Ovary (tissue), 9 donors: ENCODE results near the gene GGCX. TPM values are rescaled to one million over a fixed set of nuclear protein-coding genes. Genes with fewer than 3 reads are reported as not detected.

Source experiments
- DNase-seq, 5 donors: peaks; one replicate each; pipeline ENCODE4 v3.0.0-alpha.2; 2019 to 2020
- H3K27ac ChIP-seq, 2 donors: fragments of 200-600 bp; one replicate each; pipeline versions ENCODE4 v1.5.1 to v1.8.0; 2019 to 2022
- H3K27me3 ChIP-seq: fragments of 200-600 bp; one replicate; pipeline ENCODE4 v1.8.0; 2022
- H3K36me3 ChIP-seq: fragments of 200-600 bp; sonication (generic); one replicate; pipeline ENCODE4 v1.5.1; 2019
- H3K4me1 ChIP-seq: one replicate; pipeline ENCODE4 v1.8.1; 2013; ENCODE audit warnings: mild to moderate bottlenecking, moderate library complexity; ENCODE audit not compliant: insufficient read depth
- H3K4me3 ChIP-seq: fragments of 200-600 bp; sonication (generic); one replicate; pipeline ENCODE4 v1.5.1; 2017
- H3K9me3 ChIP-seq, 2 donors: fragments of 200-600 bp in 1 of 2; sonication (generic) in 1 of 2; one replicate each; pipeline versions ENCODE4 v1.5.1 to v1.8.1; 2013 to 2019; ENCODE audit warnings: mild to moderate bottlenecking in 1 of 2, moderate library complexity in 1 of 2
- EP300 ChIP-seq: sonication (generic); formaldehyde crosslinking; IDR thresholded peaks from one replicate; pipeline ENCODE4 v1.6.1; 2017; ENCODE audit warnings: antibody characterized with exemption
- POLR2A ChIP-seq: fragments of 450-650 bp; IDR thresholded peaks from one replicate; pipeline ENCODE4 v1.6.1; 2017; ENCODE audit warnings: antibody characterized with exemption, mild to moderate bottlenecking, moderate library complexity
- WGBS, 3 donors: extraction: QIAGEN DNeasy Blood & Tissue Kit in 1 of 3; methylation state at CpG; one replicate each; pipeline versions ENCODE4 v1.1.5 to v1.1.7; 2013 to 2017; 5-methylcytosine and 5-hydroxymethylcytosine counted together
- intact Hi-C, 4 donors: fragments of 100-400 bp; cut with DNase I; formaldehyde crosslinking; loops; one replicate each; pipeline versions ENCODE4 v1.11.0 to v1.15.1; 2022 to 2023
- polyA plus RNA-seq, 2 donors: library from polyadenylated mRNA; stranded (reverse); fragments of 200-250 nt in 1 of 2; fragments of 350-450 nt in 1 of 2; fragmentation: Illumina TruSeq in 1 of 2; extraction: RNeasy Lipid Tissue Mini Kit (QIAGEN cat#74804) in 1 of 2; gene quantifications; one replicate each; pipeline ENCODE4 v1.2.3, GENCODE V29; 2013 to 2014
- total RNA-seq, 7 donors: library from RNA; depleted of rRNA in 2 of 7; stranded (reverse); fragments of >200 nt in 2 of 7; fragmentation: NEBNext Ultra II Directional in 3 of 7; extraction: Animal tissue kit (Norgen Biotek cat#: 25700) in 3 of 7; gene quantifications; one replicate each; pipeline versions ENCODE4 v1.1.0 to v1.2.4, GENCODE V29; 2016 to 2023
- TF ChIP-seq, protein P1 (sequence below), 3 donors: fragments of 450-650 bp in 2 of 3; fragments of 200-600 bp in 1 of 3; IDR thresholded peaks; one replicate each; pipeline versions ENCODE4 v1.5.1 to v1.8.0; 2016 to 2022; ENCODE audit warnings: antibody characterized with exemption in 3 of 3, mild to moderate bottlenecking in 1 of 3
- donor health status: DM: no; HTN: no; CAD: no; lungs with moderate emphysema.
- donor health status: DM: no; HTN: no; CAD: no.
- donor health status: Bipolar disorder and iron deficiency.
- donor health status: DM: yes; HTN: yes; CAD: no.
- donor health status: DM: no; HTN: no; CAD: no.
- donor health status: DM: yes; HTN: yes; CAD: no.

GGCX gene
- total and polyA plus RNA-seq, 9 donors = 14.2 to 35.5 (median 33.3) TPM

DNA sequence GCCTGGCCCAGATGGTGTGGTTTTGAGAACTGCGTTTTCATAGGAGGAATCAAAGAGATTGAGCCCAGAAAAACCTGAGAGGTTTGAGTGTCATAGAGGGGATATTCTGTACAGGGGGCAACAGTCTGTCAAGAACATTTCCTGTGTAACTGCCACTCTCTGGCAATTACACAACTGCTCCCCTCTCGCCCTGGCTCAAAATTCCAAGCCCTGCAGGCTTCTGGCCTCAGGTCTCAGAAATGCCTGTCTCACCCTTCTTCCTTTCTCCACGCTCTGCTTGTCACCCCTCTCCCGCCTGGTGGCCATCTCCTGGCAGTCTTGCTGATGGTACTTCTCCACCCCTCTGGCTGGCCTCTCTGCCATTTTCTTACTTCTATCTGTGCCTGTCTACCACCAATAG is 26.9 kb upstream of the GGCX start:
- 89 to 97% (median 97%) methylated on average over 4 of the region's 4 CpGs for WGBS, 3 donors
- intact Hi-C loops = no loop called here
- Histone ChIP-seq H3K27ac (peak overlapping the region; percentile 36 to 57), H3K27me3 (no peaks in the 10 kb centered on the region), H3K36me3 (no peaks in the 10 kb centered on the region), H3K4me1 (peaks cover 23% of the 10 kb centered on the region), H3K4me3 (no peak overlapping the region), H3K9me3 (no peaks in the 10 kb centered on the region)
- DNase-seq = no peak
- no peak for TF ChIP-seq EP300
- TF ChIP-seq, protein P1, sequence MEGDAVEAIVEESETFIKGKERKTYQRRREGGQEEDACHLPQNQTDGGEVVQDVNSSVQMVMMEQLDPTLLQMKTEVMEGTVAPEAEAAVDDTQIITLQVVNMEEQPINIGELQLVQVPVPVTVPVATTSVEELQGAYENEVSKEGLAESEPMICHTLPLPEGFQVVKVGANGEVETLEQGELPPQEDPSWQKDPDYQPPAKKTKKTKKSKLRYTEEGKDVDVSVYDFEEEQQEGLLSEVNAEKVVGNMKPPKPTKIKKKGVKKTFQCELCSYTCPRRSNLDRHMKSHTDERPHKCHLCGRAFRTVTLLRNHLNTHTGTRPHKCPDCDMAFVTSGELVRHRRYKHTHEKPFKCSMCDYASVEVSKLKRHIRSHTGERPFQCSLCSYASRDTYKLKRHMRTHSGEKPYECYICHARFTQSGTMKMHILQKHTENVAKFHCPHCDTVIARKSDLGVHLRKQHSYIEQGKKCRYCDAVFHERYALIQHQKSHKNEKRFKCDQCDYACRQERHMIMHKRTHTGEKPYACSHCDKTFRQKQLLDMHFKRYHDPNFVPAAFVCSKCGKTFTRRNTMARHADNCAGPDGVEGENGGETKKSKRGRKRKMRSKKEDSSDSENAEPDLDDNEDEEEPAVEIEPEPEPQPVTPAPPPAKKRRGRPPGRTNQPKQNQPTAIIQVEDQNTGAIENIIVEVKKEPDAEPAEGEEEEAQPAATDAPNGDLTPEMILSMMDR (IDR thresholded peaks at IDR 0.05) = no peak
- TF ChIP-seq POLR2A = no peak

- peaks cover 17% of the 10 kb centered on the region for H3K4me1 ChIP-seq
- no peak overlapping the region for H3K4me3 ChIP-seq
- intact Hi-C loops = no loop called here
These were observed 24.4 kb upstream of the GGCX start for GRCh38 chr2:85585781-85586105.

DNA sequence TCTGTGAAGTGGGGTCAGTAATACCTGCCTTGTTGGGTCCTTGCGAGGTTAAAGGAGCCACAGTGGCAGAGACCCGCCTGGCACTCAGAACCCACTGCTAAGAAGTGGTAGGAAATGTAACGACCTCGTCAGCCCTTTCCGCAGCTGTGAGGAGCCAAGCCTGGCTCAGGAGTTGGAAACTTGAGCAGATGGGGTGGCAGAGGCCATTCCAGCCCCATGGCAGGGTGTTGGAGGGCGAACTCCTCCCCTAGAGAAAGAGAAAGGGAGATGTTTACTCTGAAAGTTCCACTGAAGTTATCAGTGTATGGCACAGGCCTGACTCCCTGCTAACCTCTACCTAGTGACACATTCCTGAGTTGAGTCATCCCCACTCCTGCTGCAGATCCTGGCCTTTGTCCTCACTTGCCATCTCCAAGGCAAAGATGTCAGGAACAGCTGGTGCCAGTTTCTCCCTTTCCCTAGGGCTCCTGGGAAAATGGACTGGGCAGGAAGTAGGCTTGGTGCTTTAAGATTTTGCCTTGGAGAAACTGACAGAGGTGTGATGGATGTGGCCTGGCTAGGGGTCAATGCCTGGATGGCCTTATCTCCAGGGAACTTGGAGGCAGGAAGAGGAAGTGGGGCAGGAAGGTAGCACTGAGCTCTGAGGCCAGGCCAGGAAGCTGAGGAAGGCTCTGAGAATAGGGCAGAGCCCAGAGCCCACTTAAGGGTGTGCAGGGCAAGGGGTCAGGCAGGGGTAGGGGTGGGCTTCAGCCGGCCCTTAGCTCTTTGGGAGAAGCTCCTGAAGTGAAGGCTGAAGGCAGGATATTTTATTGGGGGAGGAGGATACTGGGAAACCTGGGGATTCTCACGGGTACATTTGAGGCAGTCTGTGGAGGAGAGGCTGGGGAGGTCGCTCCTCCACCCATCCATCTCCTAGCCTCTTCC is 23.8 kb upstream of the GGCX start:
- peaks cover 12% of the 10 kb centered on the region for H3K4me1 ChIP-seq

More at GRCh38 chr2:85585781-85586105, 24.4 kb upstream of the GGCX start:
- no peaks in the 10 kb centered on the region for H3K27me3 ChIP-seq
- peak; percentile 30 for TF ChIP-seq EP300
- TF ChIP-seq POLR2A = no peak
- no peak for DNase-seq
- H3K27ac ChIP-seq = peak overlapping the region in 1 of 2 donors; percentile 38
- WGBS, 3 donors = 63 to 79% (median 78%) methylated on average over 1 of the region's 1 CpG
- no peaks in the 10 kb centered on the region for H3K36me3 ChIP-seq
- no peaks in the 10 kb centered on the region for H3K9me3 ChIP-seq

GRCh38 chr2:85584354-85584856 is 23.1 kb upstream of the GGCX start, which contains the start of gene VAMP5:
Gene VAMP5, plus strand, starts transcription at chr2:85584431. Its CDS starts 60 bp downstream, at chr2:85584491.
- peaks cover 6% of the 10 kb centered on the region for H3K4me1 ChIP-seq
- H3K27me3 ChIP-seq = no peaks in the 10 kb centered on the region
- no peak for TF ChIP-seq EP300
- TF ChIP-seq POLR2A = no peak
- TF ChIP-seq, protein P1 (IDR thresholded peaks at IDR 0.05) = no peak
- H3K4me3 ChIP-seq = peak within 1 kb of the TSS; percentile 61
- H3K27ac ChIP-seq = peak within 1 kb of the TSS; percentile 38 to 46
- intact Hi-C loops = no loop called here
- DNase-seq = peak in 3 of 5 donors; percentile 40 to 70 (median 69)
- WGBS, 3 donors = 1% methylated on average over 29 to 52 of the region's 52 CpGs
- no peaks in the 10 kb centered on the region for H3K36me3 ChIP-seq
- no peaks in the 10 kb centered on the region for H3K9me3 ChIP-seq

More for the DNA sequence above, 23.8 kb upstream of the GGCX start:
- no peaks in the 10 kb centered on the region for H3K9me3 ChIP-seq
- no peaks in the 10 kb centered on the region for H3K36me3 ChIP-seq
- intact Hi-C loops = no loop called here
- TF ChIP-seq EP300 = no peak
- no peak for TF ChIP-seq POLR2A
- TF ChIP-seq, protein P1 (IDR thresholded peaks at IDR 0.05) = no peak
- 26 to 32% (median 29%) methylated on average over 9 of the region's 9 CpGs for WGBS, 3 donors
- peak overlapping the region; percentile 61 for H3K4me3 ChIP-seq
- no peak for DNase-seq
- H3K27ac ChIP-seq = peak overlapping the region; percentile 38 to 46
- H3K27me3 ChIP-seq = no peaks in the 10 kb centered on the region
